Neutrophil (primary cell): ENCODE measurements around the gene PTGS1.

ENCODE experiments used
- H3K27ac ChIP-seq: fragments of 200-600 bp; sonication (generic); 2 replicates; pipeline ENCODE4 v1.5.1; 2016; ENCODE audit warnings: mild to moderate bottlenecking, moderate library complexity
- H3K27me3 ChIP-seq: fragments of 200-600 bp; sonication (generic); 2 replicates; pipeline ENCODE4 v1.6.0; 2016; ENCODE audit warnings: mild to moderate bottlenecking
- H3K36me3 ChIP-seq: fragments of 200-600 bp; sonication (generic); 2 replicates; pipeline ENCODE4 v1.5.1; 2017
- H3K4me1 ChIP-seq, 2 experiments: fragments of 200-600 bp in 1 of 2; sonication (generic) in 1 of 2; 1 replicate in 1 of 2; 2 replicates in 1 of 2; pipeline versions ENCODE4 v1.5.1 to v1.6.1; 2013 to 2016; ENCODE audit warnings: low read depth in 1 of 2, low read length in 1 of 2, mild to moderate bottlenecking in 1 of 2, moderate library complexity in 1 of 2; ENCODE audit not compliant: control insufficient read depth in 1 of 2, insufficient read depth in 1 of 2
- H3K4me3 ChIP-seq, 2 experiments: fragments of 200-600 bp in 1 of 2; sonication (generic) in 1 of 2; 1 replicate in 1 of 2; 2 replicates in 1 of 2; pipeline ENCODE4 v1.5.1; 2013 to 2016; ENCODE audit warnings: low read depth in 1 of 2, low read length in 1 of 2, mild to moderate bottlenecking in 1 of 2, moderate library complexity in 1 of 2
- H3K9me3 ChIP-seq: fragments of 200-600 bp; sonication (generic); 2 replicates; pipeline ENCODE4 v1.5.1; 2016
- CTCF ChIP-seq: fragments of 200-600 bp; sonication (generic); IDR thresholded peaks from 2 replicates; pipeline ENCODE4 v1.5.1; 2016; ENCODE audit warnings: antibody characterized with exemption

PTGS1 gene

GRCh38 chr9:122348791-122349190 is 22.0 kb upstream of the PTGS1 start:
- no peak for TF ChIP-seq CTCF

GRCh38 chr9:122349201-122349600 is 21.6 kb upstream of the PTGS1 start:
- Histone ChIP-seq H3K4me1 (peaks cover 10 to 12% of the 10 kb centered on the region in 2 experiments), H3K36me3 (no peaks in the 10 kb centered on the region), H3K27me3 (peaks cover 59% of the 10 kb centered on the region), H3K4me3 (no peak overlapping the region), H3K27ac (no peak overlapping the region), H3K9me3 (no peaks in the 10 kb centered on the region)
- no peak for TF ChIP-seq CTCF

More at GRCh38 chr9:122348791-122349190, 22.0 kb upstream of the PTGS1 start:
- Histone ChIP-seq H3K27ac (no peak overlapping the region), H3K36me3 (no peaks in the 10 kb centered on the region), H3K4me3 (no peak overlapping the region), H3K9me3 (no peaks in the 10 kb centered on the region), H3K4me1 (peaks cover 10 to 12% of the 10 kb centered on the region in 2 experiments), H3K27me3 (peaks cover 59% of the 10 kb centered on the region)

- Histone ChIP-seq H3K4me1 (peaks cover 10 to 12% of the 10 kb centered on the region in 2 experiments), H3K27me3 (peaks cover 48% of the 10 kb centered on the region), H3K4me3 (no peak overlapping the region), H3K9me3 (no peaks in the 10 kb centered on the region), H3K36me3 (no peaks in the 10 kb centered on the region), H3K27ac (no peak overlapping the region)
- peak; percentile 92 for TF ChIP-seq CTCF
Measured at GRCh38 chr9:122350577-122351355, 20.1 kb upstream of the PTGS1 start.

GRCh38 chr9:122354536-122355199 is 16.2 kb upstream of the PTGS1 start:
- no peak overlapping the region for H3K4me3 ChIP-seq
- H3K36me3 ChIP-seq, result no peaks in the 10 kb centered on the region
- no peaks in the 10 kb centered on the region for H3K9me3 ChIP-seq
- TF ChIP-seq CTCF, result no peak
- H3K4me1 ChIP-seq, result no peaks in the 10 kb centered on the region
- peaks cover 16% of the 10 kb centered on the region for H3K27me3 ChIP-seq
- no peak overlapping the region for H3K27ac ChIP-seq

- no peak overlapping the region for H3K27ac ChIP-seq
- H3K27me3 ChIP-seq, result peaks cover 8% of the 10 kb centered on the region
- no peaks in the 10 kb centered on the region for H3K36me3 ChIP-seq
- no peak for TF ChIP-seq CTCF
- H3K4me1 ChIP-seq, result no peaks in the 10 kb centered on the region
- H3K4me3 ChIP-seq, result no peak overlapping the region
- no peaks in the 10 kb centered on the region for H3K9me3 ChIP-seq
Measured at GRCh38 chr9:122355336-122355875, 15.4 kb upstream of the PTGS1 start.
